PFSK-1 (cell line): Measurements from ENCODE around the gene LEMD2.

ENCODE experiments used
- FOXP2 ChIP-seq: optimal IDR thresholded peaks from 2 replicates; pipeline ENCODE3; 2011; ENCODE audit warnings: borderline replicate concordance, control low read depth, inconsistent platforms; ENCODE audit not compliant: insufficient read depth; ENCODE audit errors: extremely low read length, extremely low read depth
- POLR2AphosphoS5 ChIP-seq: IDR thresholded peaks from 2 replicates; pipeline ENCODE4 v1.6.1; 2012; ENCODE audit warnings: low read depth, mild to moderate bottlenecking, control low read depth, low read length, moderate library complexity
- SIN3A ChIP-seq: IDR thresholded peaks from 2 replicates; pipeline ENCODE4 v1.6.1; 2012; ENCODE audit warnings: mild to moderate bottlenecking, low read length, moderate library complexity, borderline replicate concordance; ENCODE audit not compliant: insufficient read depth
- TAF1 ChIP-seq: IDR thresholded peaks from 2 replicates; pipeline ENCODE4 v1.6.1; 2012; ENCODE audit warnings: low read length, control low read depth, borderline replicate concordance; ENCODE audit not compliant: insufficient read depth
- TF ChIP-seq, protein P1 (sequence below), 2 experiments: IDR thresholded peaks; 2 replicates each; pipeline versions ENCODE4 v1.6.1 to v1.8.0; 2011 to 2012; ENCODE audit warnings: low read depth in 2 of 2, low read length in 2 of 2, control low read depth in 1 of 2, inconsistent platforms in 1 of 2, mild to moderate bottlenecking in 1 of 2, moderate library complexity in 1 of 2; ENCODE audit not compliant: insufficient read depth in 1 of 2

LEMD2 gene

DNA sequence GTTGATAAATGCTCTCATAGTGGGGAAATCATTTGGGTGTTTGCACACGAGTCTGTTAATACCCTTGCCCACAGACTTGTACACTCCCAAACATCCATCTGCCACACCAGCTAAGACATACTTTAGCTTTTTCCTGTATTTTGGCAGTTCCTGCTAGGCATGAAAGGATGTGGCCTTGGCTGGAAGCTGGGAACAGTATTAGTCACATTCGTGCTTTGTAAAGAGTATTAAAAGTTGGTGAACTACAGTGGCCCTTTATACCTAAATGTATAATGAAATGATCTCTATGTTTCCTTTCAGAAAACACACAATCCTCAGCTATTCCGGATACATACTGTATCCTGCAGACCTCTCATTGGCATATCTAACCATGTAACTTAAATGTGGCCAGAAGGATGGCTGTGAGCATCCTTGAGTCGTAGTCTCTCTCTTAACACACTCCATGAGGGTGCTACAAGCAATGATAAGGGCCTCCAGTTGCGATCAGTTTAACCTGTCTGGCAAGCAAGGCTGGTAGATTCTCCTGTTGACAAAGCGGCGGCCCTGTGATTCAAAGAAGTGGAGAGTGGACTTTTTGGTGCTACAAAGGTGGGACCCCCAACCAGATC is 1.5 kb downstream of the LEMD2 start:
- no peak for TF ChIP-seq SIN3A
- TF ChIP-seq TAF1 = peak; percentile 25; the same call in 1 of the 2 replicates

DNA sequence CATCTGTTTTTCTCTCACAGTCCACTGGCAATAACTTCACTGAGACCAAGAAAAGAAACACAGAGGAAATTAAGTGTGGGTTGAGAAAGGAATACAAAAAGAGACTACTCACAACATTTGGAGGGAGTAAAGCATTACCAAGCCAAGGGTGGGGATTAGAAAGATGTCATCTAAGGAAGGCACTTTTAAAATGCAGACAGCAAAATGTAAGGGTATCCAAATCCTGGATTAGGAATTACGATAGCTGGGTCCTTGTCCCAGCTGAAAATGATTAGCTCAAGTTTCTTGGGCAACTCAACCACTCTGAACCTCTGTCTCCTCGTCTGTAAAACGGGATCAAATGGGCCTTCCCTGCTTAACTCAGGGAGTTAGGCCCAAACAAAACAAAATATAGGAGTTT is 2.2 kb downstream of the LEMD2 start:
- TF ChIP-seq FOXP2 (no peak), POLR2AphosphoS5 (no peak), SIN3A (no peak), TAF1 (no peak)
- TF ChIP-seq, protein P1, sequence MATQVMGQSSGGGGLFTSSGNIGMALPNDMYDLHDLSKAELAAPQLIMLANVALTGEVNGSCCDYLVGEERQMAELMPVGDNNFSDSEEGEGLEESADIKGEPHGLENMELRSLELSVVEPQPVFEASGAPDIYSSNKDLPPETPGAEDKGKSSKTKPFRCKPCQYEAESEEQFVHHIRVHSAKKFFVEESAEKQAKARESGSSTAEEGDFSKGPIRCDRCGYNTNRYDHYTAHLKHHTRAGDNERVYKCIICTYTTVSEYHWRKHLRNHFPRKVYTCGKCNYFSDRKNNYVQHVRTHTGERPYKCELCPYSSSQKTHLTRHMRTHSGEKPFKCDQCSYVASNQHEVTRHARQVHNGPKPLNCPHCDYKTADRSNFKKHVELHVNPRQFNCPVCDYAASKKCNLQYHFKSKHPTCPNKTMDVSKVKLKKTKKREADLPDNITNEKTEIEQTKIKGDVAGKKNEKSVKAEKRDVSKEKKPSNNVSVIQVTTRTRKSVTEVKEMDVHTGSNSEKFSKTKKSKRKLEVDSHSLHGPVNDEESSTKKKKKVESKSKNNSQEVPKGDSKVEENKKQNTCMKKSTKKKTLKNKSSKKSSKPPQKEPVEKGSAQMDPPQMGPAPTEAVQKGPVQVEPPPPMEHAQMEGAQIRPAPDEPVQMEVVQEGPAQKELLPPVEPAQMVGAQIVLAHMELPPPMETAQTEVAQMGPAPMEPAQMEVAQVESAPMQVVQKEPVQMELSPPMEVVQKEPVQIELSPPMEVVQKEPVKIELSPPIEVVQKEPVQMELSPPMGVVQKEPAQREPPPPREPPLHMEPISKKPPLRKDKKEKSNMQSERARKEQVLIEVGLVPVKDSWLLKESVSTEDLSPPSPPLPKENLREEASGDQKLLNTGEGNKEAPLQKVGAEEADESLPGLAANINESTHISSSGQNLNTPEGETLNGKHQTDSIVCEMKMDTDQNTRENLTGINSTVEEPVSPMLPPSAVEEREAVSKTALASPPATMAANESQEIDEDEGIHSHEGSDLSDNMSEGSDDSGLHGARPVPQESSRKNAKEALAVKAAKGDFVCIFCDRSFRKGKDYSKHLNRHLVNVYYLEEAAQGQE (IDR thresholded peaks at IDR 0.05; ENCODE audit: insufficient read depth in 1 of 2, low read depth in 2 of 2, low read length in 2 of 2) = no peak

DNA sequence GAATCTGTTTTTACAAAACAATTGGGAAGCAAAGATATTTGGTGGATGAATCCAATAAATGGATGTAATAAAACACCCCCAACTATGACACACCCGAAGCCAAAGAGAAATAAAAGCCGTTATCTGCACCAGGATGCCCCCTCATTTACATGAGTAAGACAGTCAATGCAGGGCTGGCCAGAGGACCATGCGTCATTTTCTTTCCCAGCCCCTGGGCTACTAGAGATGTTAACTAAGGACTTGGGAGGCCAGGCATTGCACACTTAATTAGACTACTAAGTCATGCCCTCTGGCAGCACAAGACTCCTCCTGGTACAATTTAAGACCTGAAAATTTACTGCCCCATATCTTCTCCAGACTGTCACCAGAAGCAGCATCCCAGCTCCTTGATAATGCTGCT is 3.2 kb downstream of the LEMD2 start:
- TF ChIP-seq SIN3A = no peak
- TF ChIP-seq POLR2AphosphoS5 = no peak
- no peak for TF ChIP-seq FOXP2
- no peak for TF ChIP-seq TAF1
- TF ChIP-seq, protein P1 (IDR thresholded peaks at IDR 0.05; ENCODE audit: insufficient read depth in 1 of 2, low read depth in 2 of 2, low read length in 2 of 2) = no peak

DNA sequence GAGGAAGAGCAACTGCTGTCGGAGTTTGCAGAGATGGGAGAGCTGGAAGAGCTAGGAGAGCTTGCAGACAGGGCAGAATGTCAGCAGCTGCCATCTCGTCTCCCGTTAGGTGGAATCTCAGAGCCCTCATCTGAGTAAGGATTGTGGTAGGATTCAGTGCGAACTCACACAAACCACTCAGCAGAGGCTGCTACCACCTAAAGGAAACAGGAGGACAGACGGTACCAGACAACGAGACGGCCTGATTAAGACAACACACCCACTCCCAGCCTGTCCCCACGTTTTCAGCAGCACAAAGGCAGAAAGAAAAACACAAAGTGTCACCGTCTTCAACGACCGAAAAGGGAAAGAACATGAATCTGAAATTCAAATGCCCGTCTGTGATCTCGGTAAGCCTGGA is 4.1 kb downstream of the LEMD2 start:
- TF ChIP-seq TAF1 = no peak
- no peak for TF ChIP-seq POLR2AphosphoS5
- TF ChIP-seq FOXP2 = no peak
- TF ChIP-seq, protein P1 (IDR thresholded peaks at IDR 0.05; ENCODE audit: insufficient read depth in 1 of 2, low read depth in 2 of 2, low read length in 2 of 2) = no peak
- no peak for TF ChIP-seq SIN3A

DNA sequence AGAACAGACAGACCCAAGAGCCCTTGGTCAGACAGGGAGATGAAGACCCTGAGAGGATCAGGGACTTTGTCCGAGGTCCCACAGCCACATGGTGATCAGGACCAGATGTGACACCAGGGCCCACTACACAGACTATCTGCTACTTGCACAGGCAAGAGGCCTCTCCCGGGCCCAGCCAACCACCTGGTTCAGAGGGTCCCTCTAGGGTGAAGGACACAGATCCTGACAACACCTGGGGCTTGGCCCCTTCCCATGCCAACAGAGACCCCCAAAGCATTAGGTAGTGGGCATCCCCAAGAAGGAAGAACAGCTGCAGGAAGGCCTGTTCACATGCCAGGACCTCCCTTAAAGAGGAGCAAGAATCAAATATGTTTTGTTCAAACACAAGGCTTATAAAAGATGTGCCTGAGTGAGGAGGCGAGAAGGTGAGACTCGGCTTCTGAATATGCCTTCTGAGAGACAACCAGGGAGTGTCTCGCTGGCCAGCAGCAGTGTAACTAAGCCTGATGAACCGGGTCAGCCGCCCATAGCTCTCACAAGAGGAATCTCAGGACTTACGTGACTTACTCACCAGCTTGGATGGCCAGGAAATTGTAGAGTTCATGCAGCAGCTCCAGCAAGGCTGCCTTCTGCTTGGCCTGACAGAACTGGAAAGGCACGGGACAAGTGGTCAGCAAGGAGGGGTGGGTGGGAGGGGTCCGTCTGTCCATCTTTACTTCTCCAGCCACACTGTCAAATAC is 5.0 kb downstream of the LEMD2 start:
- TF ChIP-seq, protein P1 (IDR thresholded peaks at IDR 0.05; ENCODE audit: insufficient read depth in 1 of 2, low read depth in 2 of 2, low read length in 2 of 2) = no peak
- TF ChIP-seq TAF1 = no peak
